Measurements from ENCODE around the gene NBPF11. TPM values are rescaled to one million over a fixed set of nuclear protein-coding genes. Genes with fewer than 3 reads are reported as not detected.
"Not testable (repeated sequence)": the region's sequence is repeated elsewhere in the genome, so short reads cannot be mapped to it uniquely, and the experiment has no call there.

The NBPF11 gene
- total RNA-seq, 1 experiment from 2014 or later, result 7.9 TPM

DNA sequence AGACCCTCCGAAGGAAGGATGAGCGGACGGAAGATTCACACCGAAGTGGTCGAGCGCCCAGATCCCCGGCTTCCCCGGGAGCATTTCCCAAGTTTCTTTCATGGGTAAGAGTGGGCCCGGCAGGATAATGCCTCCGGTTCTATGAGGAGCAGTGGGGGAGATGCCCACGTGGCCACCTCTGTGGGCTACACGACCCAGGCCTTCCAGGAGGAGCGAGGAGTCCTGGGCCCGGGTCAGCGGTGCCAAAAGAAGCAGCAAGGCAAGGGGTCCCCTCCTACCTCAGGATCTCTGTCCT, 7.9 kb upstream of the NBPF11 start:
- Histone ChIP-seq H3K27me3 (ENCODE audit: low read length) (no peaks in the 10 kb centered on the region), H3K4me2 (ENCODE audit: low read length) (no peak overlapping the region), H3K9ac (ENCODE audit: low read length) (no peak overlapping the region), H3F3A (ENCODE audit: low read length, unreplicated experiment) (no peaks in the 10 kb centered on the region), H2AFZ (ENCODE audit: low read length) (no peak overlapping the region), H3K9me2 (replicated peaks; ENCODE audit: low read length) (no peaks in the 10 kb centered on the region), H3K36me3 (ENCODE audit: low read depth, low read length) (no peaks in the 10 kb centered on the region), H3K27ac (ENCODE audit: low read length) (no peak overlapping the region), H3K79me2 (ENCODE audit: low read length) (no peaks in the 10 kb centered on the region), H3K4me1 (ENCODE audit: insufficient read depth, low read length) (no peaks in the 10 kb centered on the region), H3K4me3 (ENCODE audit: low read length) (no peak overlapping the region), H4K20me1 (ENCODE audit: low read length) (no peaks in the 10 kb centered on the region), H3K9me3 (ENCODE audit: low read length) (no peaks in the 10 kb centered on the region)
- DNase-seq (no peak), ATAC-seq (no peak)
- TF ChIP-seq, protein P1, sequence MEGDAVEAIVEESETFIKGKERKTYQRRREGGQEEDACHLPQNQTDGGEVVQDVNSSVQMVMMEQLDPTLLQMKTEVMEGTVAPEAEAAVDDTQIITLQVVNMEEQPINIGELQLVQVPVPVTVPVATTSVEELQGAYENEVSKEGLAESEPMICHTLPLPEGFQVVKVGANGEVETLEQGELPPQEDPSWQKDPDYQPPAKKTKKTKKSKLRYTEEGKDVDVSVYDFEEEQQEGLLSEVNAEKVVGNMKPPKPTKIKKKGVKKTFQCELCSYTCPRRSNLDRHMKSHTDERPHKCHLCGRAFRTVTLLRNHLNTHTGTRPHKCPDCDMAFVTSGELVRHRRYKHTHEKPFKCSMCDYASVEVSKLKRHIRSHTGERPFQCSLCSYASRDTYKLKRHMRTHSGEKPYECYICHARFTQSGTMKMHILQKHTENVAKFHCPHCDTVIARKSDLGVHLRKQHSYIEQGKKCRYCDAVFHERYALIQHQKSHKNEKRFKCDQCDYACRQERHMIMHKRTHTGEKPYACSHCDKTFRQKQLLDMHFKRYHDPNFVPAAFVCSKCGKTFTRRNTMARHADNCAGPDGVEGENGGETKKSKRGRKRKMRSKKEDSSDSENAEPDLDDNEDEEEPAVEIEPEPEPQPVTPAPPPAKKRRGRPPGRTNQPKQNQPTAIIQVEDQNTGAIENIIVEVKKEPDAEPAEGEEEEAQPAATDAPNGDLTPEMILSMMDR (conservative IDR thresholded peaks at IDR 0.05; ENCODE audit: low read depth, low read length), result no peak
- no peak for TF ChIP-seq EZH2 (IDR thresholded peaks at IDR 0.05; ENCODE audit: low read length, unreplicated experiment)
- POLR2A ChIA-PET (ENCODE audit: unreplicated experiment), result no interaction called here
- intact Hi-C loops (cut with micrococcal nuclease), result no loop called here
- no TSS peak for BruUV-seq (replicated peaks)
- CTCF ChIA-PET, result no interaction called here

DNA sequence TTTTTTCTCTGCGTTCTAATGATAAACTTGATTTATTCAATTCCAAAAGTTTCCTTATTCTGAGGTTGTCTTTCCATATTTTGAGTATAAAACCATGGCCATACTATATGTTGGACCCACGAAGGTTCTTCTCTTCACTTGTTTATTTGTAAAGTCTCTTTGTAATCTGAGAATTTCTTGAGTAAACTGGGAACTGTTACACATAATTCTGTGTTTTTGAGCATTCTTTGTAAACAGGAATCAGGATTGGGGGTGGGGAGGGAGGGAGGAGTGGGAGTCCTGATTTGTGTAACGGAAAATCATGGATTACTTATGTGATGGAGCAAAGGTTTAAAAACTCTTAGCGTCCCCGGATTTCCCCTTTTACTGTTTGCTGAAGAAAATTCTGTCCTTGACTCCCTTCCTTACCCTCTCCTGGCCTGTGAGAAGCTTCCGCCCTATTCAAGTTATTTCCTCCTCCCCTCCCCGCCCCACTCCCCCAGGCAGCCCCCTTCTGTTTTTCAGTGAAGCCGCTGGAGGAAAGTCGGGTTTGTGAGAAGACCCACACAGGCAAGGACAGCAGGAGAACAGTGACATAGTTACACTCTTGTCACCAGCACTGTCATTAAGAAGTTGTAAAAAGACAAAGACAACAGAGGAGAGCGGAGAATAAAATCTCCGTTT, 6.4 kb upstream of the NBPF11 start:
- H3K4me3 ChIP-seq (ENCODE audit: low read length), result no peak overlapping the region
- intact Hi-C loops (cut with micrococcal nuclease), result no loop called here
- DNase-seq (no peak), ATAC-seq (no peak)
- H3K9me3 ChIP-seq (ENCODE audit: low read length), result no peaks in the 10 kb centered on the region
- POLR2A ChIA-PET (ENCODE audit: unreplicated experiment), result no interaction called here
- no peaks in the 10 kb centered on the region for H3K27me3 ChIP-seq (ENCODE audit: low read length)
- CTCF ChIA-PET, result no interaction called here
- no peaks in the 10 kb centered on the region for H4K20me1 ChIP-seq (ENCODE audit: low read length)
- no peaks in the 10 kb centered on the region for H3K4me1 ChIP-seq (ENCODE audit: insufficient read depth, low read length)
- TF ChIP-seq EZH2phosphoT487 (IDR thresholded peaks at IDR 0.05; ENCODE audit: borderline replicate concordance, low read length), result no peak
- no peak for TF ChIP-seq EZH2 (IDR thresholded peaks at IDR 0.05; ENCODE audit: low read length, unreplicated experiment)
- TF ChIP-seq, protein P1 (conservative IDR thresholded peaks at IDR 0.05; ENCODE audit: low read depth, low read length), result no peak
- H2AFZ ChIP-seq (ENCODE audit: low read length), result no peak overlapping the region
- no TSS peak for BruUV-seq (replicated peaks)
- H3K27ac ChIP-seq (ENCODE audit: low read length), result no peak overlapping the region
- H3K9ac ChIP-seq (ENCODE audit: low read length), result no peak overlapping the region
- no peaks in the 10 kb centered on the region for H3K9me2 ChIP-seq (replicated peaks; ENCODE audit: low read length)
- no peaks in the 10 kb centered on the region for H3F3A ChIP-seq (ENCODE audit: low read length, unreplicated experiment)
- H3K36me3 ChIP-seq (ENCODE audit: low read depth, low read length), result no peaks in the 10 kb centered on the region
- H3K79me2 ChIP-seq (ENCODE audit: low read length), result no peaks in the 10 kb centered on the region
- H3K4me2 ChIP-seq (ENCODE audit: low read length), result no peak overlapping the region

DNA sequence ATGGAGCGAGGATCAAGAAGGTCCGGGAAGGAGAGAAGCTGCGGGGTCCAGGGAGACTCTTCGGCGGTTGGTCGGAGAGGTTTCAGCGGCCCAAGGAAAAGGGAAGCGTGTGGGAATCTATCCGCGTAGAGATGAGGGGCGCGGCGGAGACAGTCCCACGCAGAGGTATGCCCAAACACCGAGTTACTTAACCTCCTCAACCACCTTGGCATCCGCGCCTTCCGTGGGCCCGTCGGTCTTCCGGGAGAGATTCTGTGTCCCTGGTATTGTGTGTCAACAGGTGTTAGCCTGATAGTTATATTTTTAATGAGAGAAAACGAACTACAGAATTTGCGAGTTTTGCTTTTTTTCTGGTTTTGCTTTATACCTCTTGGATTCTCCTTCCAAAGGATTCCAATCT, 5.7 kb upstream of the NBPF11 start:
- H3K4me3 ChIP-seq (ENCODE audit: low read length); intact Hi-C loops (cut with micrococcal nuclease); ATAC-seq; H3K9me3 ChIP-seq (ENCODE audit: low read length); POLR2A ChIA-PET (ENCODE audit: unreplicated experiment); H3K4me1 ChIP-seq (ENCODE audit: insufficient read depth, low read length); BruUV-seq (replicated peaks); H2AFZ ChIP-seq (ENCODE audit: low read length); CTCF ChIA-PET; H4K20me1 ChIP-seq (ENCODE audit: low read length); H3K79me2 ChIP-seq (ENCODE audit: low read length); H3K4me2 ChIP-seq (ENCODE audit: low read length); H3F3A ChIP-seq (ENCODE audit: low read length, unreplicated experiment); H3K27ac ChIP-seq (ENCODE audit: low read length); DNase-seq; H3K36me3 ChIP-seq (ENCODE audit: low read depth, low read length); H3K9me2 ChIP-seq (replicated peaks; ENCODE audit: low read length); H3K9ac ChIP-seq (ENCODE audit: low read length); H3K27me3 ChIP-seq (ENCODE audit: low read length): not testable (repeated sequence)

DNA sequence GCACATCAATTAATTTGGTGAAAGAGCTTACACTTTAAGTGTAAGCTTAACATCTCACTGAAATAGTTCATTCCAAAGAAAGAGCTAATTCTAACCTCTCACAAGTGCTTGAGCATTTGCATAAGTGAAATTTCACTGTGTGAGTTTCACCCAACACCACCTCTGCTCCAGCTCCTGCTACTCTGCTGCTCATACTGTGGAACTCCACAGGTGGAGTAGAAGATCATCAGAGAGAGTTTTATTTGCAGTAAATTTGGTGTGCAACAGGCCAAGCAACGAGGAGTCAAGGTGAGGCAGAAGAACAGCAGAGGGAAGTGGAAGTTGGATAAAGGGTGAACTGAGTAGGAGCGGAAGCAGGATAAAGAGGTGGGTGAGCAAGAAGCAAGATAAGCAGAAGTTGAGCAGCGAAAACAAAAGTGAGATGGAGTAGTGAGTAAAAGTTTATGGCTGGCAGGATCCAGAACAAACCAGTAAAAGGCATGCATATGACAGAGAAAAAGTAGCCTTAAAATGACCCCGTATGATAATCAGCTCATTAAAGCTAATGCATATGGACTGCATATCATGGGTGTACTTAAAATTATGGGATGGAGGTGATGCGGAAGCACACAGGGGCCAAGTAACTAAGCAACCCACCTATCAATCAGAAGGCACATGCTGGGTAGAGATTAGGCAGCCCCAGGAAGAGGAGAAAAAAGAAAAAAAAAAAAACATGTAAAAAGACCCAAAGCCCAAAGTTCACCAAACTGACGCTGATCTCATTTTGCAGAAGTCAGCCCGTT, 3.6 kb upstream of the NBPF11 start:
- H3K9me3 ChIP-seq (ENCODE audit: low read length); BruUV-seq (replicated peaks); H3K9me2 ChIP-seq (replicated peaks; ENCODE audit: low read length); H3K79me2 ChIP-seq (ENCODE audit: low read length); intact Hi-C loops (cut with micrococcal nuclease); H3F3A ChIP-seq (ENCODE audit: low read length, unreplicated experiment); H3K9ac ChIP-seq (ENCODE audit: low read length); H4K20me1 ChIP-seq (ENCODE audit: low read length); H3K27me3 ChIP-seq (ENCODE audit: low read length); CTCF ChIA-PET; DNase-seq; H3K4me1 ChIP-seq (ENCODE audit: insufficient read depth, low read length); H3K27ac ChIP-seq (ENCODE audit: low read length); H3K4me3 ChIP-seq (ENCODE audit: low read length); ATAC-seq; H3K4me2 ChIP-seq (ENCODE audit: low read length); H2AFZ ChIP-seq (ENCODE audit: low read length); POLR2A ChIA-PET (ENCODE audit: unreplicated experiment); H3K36me3 ChIP-seq (ENCODE audit: low read depth, low read length): not testable (repeated sequence)

DNA sequence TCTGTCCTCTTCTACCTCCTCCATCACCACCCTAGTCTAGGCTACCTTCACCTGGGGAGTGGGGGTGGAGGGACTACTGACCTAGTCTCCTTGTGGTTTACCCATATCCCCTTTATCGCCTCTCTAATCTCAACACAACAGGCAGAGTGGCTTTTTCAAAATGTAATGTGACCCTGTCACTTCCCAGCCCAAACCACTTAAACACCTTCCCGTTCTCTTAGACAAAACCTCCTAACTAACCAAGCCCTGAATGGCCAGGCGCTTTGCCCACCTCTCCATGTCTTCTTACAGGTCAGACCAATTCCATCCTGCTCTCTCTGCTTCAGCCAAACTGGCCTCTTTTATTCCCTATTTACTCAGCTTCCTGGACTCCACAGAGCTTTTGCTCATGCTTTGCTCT, 714 bp upstream of the NBPF11 start:
- ATAC-seq; H3K4me1 ChIP-seq (ENCODE audit: insufficient read depth, low read length); H3K9ac ChIP-seq (ENCODE audit: low read length); H3F3A ChIP-seq (ENCODE audit: low read length, unreplicated experiment); H3K4me2 ChIP-seq (ENCODE audit: low read length); H2AFZ ChIP-seq (ENCODE audit: low read length); H3K79me2 ChIP-seq (ENCODE audit: low read length); H3K9me2 ChIP-seq (replicated peaks; ENCODE audit: low read length); BruUV-seq (replicated peaks); DNase-seq; H3K27me3 ChIP-seq (ENCODE audit: low read length); H3K9me3 ChIP-seq (ENCODE audit: low read length); intact Hi-C loops (cut with micrococcal nuclease); H3K36me3 ChIP-seq (ENCODE audit: low read depth, low read length); H4K20me1 ChIP-seq (ENCODE audit: low read length); POLR2A ChIA-PET (ENCODE audit: unreplicated experiment); CTCF ChIA-PET; H3K27ac ChIP-seq (ENCODE audit: low read length); H3K4me3 ChIP-seq (ENCODE audit: low read length): not testable (repeated sequence)

Measured in PC-3 (cell line).